ENCODE results near the gene ST6GAL2.

Gene ST6GAL2

GRCh38 chr2:106876699-106877098, 9.3 kb downstream of the ST6GAL2 start:
- H3K36me3 Mint-ChIP-seq, result no peaks in the 10 kb centered on the region
- no peaks in the 10 kb centered on the region for H3K4me1 Mint-ChIP-seq
- H3K4me3 Mint-ChIP-seq, result no peak overlapping the region
- no peak overlapping the region for H3K27ac Mint-ChIP-seq
- no peak for DNase-seq (ENCODE audit: low spot score in 2 of 2)
- no peaks in the 10 kb centered on the region for H3K9me3 Mint-ChIP-seq
- no peak for ATAC-seq

GRCh38 chr2:106869512-106870275, 16.3 kb downstream of the ST6GAL2 start:
- Mint-ChIP-seq H3K36me3 (no peaks in the 10 kb centered on the region), H3K4me1 (no peaks in the 10 kb centered on the region), H3K4me3 (no peak overlapping the region), H3K27ac (no peak overlapping the region), H3K9me3 (peaks cover 2% of the 10 kb centered on the region)
- no peak for ATAC-seq
- no peak for DNase-seq (ENCODE audit: low spot score in 2 of 2)

- Mint-ChIP-seq H3K4me1 (no peaks in the 10 kb centered on the region), H3K36me3 (no peaks in the 10 kb centered on the region), H3K9me3 (peaks cover 2% of the 10 kb centered on the region), H3K4me3 (no peak overlapping the region), H3K27ac (no peak overlapping the region)
- DNase-seq (ENCODE audit: low spot score in 2 of 2), result no peak
- ATAC-seq, result no peak
Measured at GRCh38 chr2:106868275-106868674, 17.7 kb downstream of the ST6GAL2 start.

DNA sequence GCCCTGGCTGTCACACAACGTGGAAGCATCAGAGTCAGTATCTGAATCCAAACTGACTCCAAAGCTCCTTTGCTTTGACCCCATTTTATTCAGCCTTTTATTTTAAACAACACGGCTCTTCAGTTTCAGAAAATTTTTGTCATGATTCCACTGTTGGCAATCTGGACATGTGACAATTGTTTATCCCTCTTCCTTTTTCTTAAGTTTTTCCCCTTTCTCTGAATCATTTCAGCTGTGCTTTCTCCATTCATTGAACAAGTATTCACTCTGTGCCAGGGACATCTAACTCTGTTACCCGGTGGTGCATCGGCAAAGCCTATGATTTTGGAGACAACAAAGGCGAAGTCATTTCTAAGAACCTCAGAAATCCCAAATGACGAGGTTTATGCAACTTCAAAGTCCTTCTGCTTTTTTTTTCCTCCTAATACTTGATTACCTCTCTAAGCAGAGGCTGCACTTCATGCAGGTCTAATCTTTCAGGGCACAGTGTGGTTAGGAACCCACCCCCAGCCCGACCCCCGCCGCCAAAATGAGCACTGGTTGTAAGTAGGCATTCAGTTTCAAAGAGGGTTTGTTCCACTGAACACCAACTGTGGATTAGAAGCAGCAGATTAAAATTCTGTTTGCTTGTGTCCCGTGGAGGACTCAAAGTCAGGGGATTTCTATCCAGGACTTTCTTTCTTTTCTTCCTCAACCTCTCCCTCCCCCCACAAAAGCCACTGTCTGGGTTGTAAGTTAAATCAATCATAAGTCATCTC, 18.6 kb downstream of the ST6GAL2 start:
- peaks cover 2% of the 10 kb centered on the region for H3K9me3 Mint-ChIP-seq
- H3K4me1 Mint-ChIP-seq, result no peaks in the 10 kb centered on the region
- no peaks in the 10 kb centered on the region for H3K36me3 Mint-ChIP-seq
- no peak overlapping the region for H3K4me3 Mint-ChIP-seq
- no peak for ATAC-seq
- no peak overlapping the region for H3K27ac Mint-ChIP-seq
- no peak for DNase-seq (ENCODE audit: low spot score in 2 of 2)

- ATAC-seq (no peak), DNase-seq (ENCODE audit: low spot score in 2 of 2) (no peak)
- no peak overlapping the region for H3K27ac Mint-ChIP-seq
- no peak overlapping the region for H3K4me3 Mint-ChIP-seq
- peaks cover 2% of the 10 kb centered on the region for H3K9me3 Mint-ChIP-seq
- H3K4me1 Mint-ChIP-seq, result no peaks in the 10 kb centered on the region
- no peaks in the 10 kb centered on the region for H3K36me3 Mint-ChIP-seq
Measured at GRCh38 chr2:106866641-106867040, 19.3 kb downstream of the ST6GAL2 start.

- ATAC-seq (no peak), DNase-seq (ENCODE audit: low spot score in 2 of 2) (no peak)
- no peaks in the 10 kb centered on the region for H3K4me1 Mint-ChIP-seq
- no peak overlapping the region for H3K4me3 Mint-ChIP-seq
- H3K27ac Mint-ChIP-seq, result no peak overlapping the region
- H3K36me3 Mint-ChIP-seq, result no peaks in the 10 kb centered on the region
- H3K9me3 Mint-ChIP-seq, result peaks cover 11% of the 10 kb centered on the region
Measured at GRCh38 chr2:106864051-106864450, 21.9 kb downstream of the ST6GAL2 start.

- Mint-ChIP-seq H3K9me3 (peaks cover 11% of the 10 kb centered on the region), H3K36me3 (no peaks in the 10 kb centered on the region), H3K4me3 (no peak overlapping the region), H3K4me1 (no peaks in the 10 kb centered on the region), H3K27ac (no peak overlapping the region)
- DNase-seq (ENCODE audit: low spot score in 2 of 2) (no peak), ATAC-seq (no peak)
Measured at GRCh38 chr2:106863387-106863786, 22.6 kb downstream of the ST6GAL2 start.

DNA sequence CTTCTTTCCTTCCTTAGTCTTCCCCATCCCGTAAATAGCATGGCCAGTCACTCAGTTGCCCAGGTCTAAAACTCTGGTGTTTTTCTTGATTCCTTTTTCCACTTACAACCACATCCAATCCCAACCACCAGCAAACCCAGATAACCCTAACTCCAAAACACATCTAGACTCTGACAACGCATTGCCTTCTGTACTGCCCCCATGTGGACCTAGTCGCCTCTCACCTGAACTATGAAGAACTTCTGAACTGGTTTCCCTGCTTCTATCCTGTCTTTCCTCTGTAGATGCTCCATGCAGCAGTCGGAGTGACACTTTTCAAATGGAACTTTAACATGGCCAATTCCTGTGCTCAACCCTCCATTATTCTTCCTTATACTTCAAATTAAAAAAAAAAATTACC, 26.5 kb downstream of the ST6GAL2 start:
- DNase-seq (ENCODE audit: low spot score in 2 of 2) (no peak), ATAC-seq (no peak)
- Mint-ChIP-seq H3K27ac (no peak overlapping the region), H3K4me1 (no peaks in the 10 kb centered on the region), H3K9me3 (peaks cover 9% of the 10 kb centered on the region), H3K4me3 (no peak overlapping the region), H3K36me3 (no peaks in the 10 kb centered on the region)

GRCh38 chr2:106858810-106859209, 27.2 kb downstream of the ST6GAL2 start:
- DNase-seq (ENCODE audit: low spot score in 2 of 2) (no peak), ATAC-seq (no peak)
- Mint-ChIP-seq H3K9me3 (peaks cover 9% of the 10 kb centered on the region), H3K27ac (no peak overlapping the region), H3K4me1 (no peaks in the 10 kb centered on the region), H3K4me3 (no peak overlapping the region), H3K36me3 (no peaks in the 10 kb centered on the region)

DNA sequence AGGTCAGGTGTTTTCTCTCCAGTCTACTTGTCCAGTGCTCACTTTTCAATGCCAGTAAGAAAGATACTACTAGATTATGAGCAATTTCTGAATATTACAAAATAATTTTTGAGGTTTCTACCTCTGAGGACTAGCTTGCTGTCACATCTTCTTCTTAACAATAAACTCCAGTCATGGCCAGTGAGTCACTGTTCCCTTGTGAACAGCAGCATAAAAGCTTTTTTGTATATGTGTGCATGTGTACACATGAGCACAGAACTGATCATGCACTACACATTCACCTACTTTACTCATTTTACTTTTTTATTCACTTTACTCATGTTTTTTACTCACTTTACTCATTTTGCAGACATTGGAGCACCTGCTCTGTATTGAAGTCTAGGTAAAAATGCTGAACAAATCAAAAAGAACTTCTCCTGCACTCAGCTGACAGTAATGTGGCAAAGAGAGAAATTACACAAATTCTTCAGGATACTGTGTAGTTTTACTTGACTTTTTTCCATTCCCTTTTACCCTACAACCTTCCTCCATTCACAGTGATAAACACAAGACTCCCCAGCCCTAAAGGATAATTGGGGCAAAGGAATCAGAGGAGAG, 28.0 kb downstream of the ST6GAL2 start:
- no peak for DNase-seq (ENCODE audit: low spot score in 2 of 2)
- H3K4me3 Mint-ChIP-seq, result no peak overlapping the region
- no peaks in the 10 kb centered on the region for H3K4me1 Mint-ChIP-seq
- no peak overlapping the region for H3K27ac Mint-ChIP-seq
- no peaks in the 10 kb centered on the region for H3K36me3 Mint-ChIP-seq
- peaks cover 9% of the 10 kb centered on the region for H3K9me3 Mint-ChIP-seq
- ATAC-seq, result no peak

DNA sequence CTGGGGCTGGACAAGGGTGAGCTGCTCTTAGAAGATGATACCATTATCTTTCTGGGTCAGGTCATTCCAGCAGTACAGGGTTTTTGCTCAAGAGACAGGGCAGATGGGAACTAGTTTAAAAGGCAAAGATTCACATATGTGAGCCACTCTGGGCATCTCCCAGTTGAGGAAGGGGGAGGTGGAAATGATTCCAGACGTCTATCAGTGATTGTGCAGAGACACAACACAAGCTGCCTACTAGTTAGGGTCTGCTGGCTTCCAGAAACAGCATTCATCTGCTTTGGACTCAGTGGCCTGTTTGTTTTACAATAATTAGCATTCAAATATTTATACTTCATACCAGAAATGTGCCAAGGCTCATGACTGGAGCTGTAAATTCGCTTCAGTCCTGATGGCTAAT, 32.3 kb downstream of the ST6GAL2 start:
- H3K9me3 Mint-ChIP-seq, result no peaks in the 10 kb centered on the region
- H3K4me3 Mint-ChIP-seq, result no peak overlapping the region
- H3K4me1 Mint-ChIP-seq, result no peaks in the 10 kb centered on the region
- DNase-seq (ENCODE audit: low spot score in 2 of 2), result no peak
- no peak overlapping the region for H3K27ac Mint-ChIP-seq
- no peak for ATAC-seq
- H3K36me3 Mint-ChIP-seq, result no peaks in the 10 kb centered on the region

DNA sequence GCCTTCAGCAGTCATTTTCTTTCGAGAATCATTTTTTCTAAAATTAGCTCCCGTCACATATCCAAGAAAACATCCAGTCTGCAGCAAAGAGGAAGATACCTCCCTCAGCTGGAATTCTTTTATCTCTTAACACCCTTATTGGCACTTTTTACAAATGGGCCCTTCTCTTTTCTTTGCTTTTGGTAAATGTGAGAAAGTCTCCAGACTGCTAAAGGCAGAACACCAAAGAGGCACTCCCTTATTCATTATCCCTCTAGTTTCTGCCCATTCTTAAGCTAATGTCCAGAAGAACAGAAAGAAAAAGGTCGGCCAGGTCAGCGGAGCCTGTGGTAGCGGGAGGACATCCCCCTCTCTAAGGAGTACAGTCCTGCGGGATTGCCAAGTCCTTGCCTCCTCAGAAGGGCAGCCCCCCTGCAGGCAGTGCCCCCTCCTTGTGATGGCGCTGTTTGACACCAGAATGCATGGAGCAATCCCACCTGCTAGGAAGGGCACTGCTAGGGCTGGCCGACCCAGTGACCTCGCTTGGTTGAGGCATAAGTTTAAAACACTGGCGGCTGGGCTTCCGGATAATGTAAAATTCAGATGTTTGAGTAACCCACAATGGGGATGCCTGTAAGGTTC, 34.0 kb downstream of the ST6GAL2 start:
- DNase-seq (ENCODE audit: low spot score in 2 of 2) (no peak), ATAC-seq (no peak)
- no peaks in the 10 kb centered on the region for H3K4me1 Mint-ChIP-seq
- H3K27ac Mint-ChIP-seq, result no peak overlapping the region
- no peaks in the 10 kb centered on the region for H3K9me3 Mint-ChIP-seq
- no peaks in the 10 kb centered on the region for H3K36me3 Mint-ChIP-seq
- H3K4me3 Mint-ChIP-seq, result no peak overlapping the region

DNA sequence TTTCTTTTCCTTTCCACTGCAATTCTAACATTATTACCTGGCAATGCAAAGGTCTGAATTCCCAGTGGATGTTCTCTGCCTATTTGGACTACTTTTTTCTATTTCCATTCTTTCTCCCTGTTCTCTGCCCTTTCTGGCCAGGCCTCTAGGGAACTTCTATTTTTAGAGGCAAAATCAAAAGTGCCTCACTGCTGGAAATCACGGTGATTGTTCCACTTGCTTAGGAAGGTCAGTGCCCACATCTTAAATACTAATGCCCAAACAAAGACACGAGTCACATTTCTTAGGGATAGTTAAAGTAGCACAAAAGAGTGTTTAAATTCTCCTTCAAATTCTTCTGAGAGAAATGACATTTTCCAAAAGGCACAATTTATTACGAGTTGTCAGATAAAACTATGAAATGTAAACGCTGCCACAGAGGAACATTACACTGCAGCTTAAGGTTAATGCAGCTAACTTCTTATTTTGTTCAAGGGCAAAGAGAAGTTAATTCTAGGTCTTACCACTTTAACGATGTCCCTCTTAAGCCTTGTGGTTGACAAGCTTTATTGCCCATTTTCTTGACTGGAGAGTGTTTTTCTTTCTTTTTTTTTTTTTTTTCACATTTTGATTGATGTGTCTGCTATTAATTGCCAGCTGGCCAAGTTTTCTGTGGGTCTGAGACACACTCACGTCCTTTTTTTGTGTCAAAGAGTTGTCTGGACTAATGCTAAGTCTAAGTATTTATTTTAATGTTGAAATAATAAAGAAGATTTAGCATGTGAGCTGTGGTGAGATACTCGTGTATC, 34.7 kb downstream of the ST6GAL2 start:
- DNase-seq (ENCODE audit: low spot score in 2 of 2), result no peak
- Mint-ChIP-seq H3K4me3 (no peak overlapping the region), H3K36me3 (no peaks in the 10 kb centered on the region), H3K9me3 (no peaks in the 10 kb centered on the region), H3K27ac (no peak overlapping the region), H3K4me1 (no peaks in the 10 kb centered on the region)
- ATAC-seq, result no peak

DNA sequence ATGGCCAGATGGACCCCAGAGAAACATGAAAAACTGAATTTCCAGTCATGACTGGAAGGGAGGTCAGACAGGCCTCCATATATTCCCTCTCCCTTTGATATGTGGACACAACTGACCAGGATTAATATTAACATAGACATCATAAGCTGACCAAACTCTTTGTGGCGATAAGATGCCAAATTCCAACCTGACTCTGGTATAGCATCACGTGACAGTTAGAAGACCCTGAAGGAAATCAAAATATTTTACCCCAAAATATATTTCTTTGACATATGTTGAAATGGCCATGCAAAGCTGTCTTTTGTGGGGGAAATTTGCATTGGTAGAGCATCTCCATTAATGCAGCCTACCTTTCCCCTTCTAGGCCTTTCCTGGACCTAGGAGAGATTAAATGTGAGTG, 36.7 kb downstream of the ST6GAL2 start:
- H3K36me3 Mint-ChIP-seq, result no peaks in the 10 kb centered on the region
- no peak for DNase-seq (ENCODE audit: low spot score in 2 of 2)
- no peaks in the 10 kb centered on the region for H3K4me1 Mint-ChIP-seq
- H3K9me3 Mint-ChIP-seq, result no peaks in the 10 kb centered on the region
- no peak overlapping the region for H3K27ac Mint-ChIP-seq
- no peak overlapping the region for H3K4me3 Mint-ChIP-seq
- no peak for ATAC-seq

GRCh38 chr2:106847366-106847765, 38.6 kb downstream of the ST6GAL2 start:
- Mint-ChIP-seq H3K4me3 (no peak overlapping the region), H3K36me3 (no peaks in the 10 kb centered on the region), H3K27ac (no peak overlapping the region), H3K9me3 (no peaks in the 10 kb centered on the region), H3K4me1 (no peaks in the 10 kb centered on the region)
- ATAC-seq (no peak), DNase-seq (ENCODE audit: low spot score in 2 of 2) (no peak)
